AG04450 (cell line): ENCODE data around the gene GDI1. TPM values are rescaled to one million over a fixed set of nuclear protein-coding genes. Genes with fewer than 3 reads are reported as not detected.
"Not testable (repeated sequence)": the region's sequence is repeated elsewhere in the genome, so short reads cannot be mapped to it uniquely, and the experiment has no call there.

Experiments used
- CTCF ChIA-PET: fragments of 300-600, 350-600 bp; formaldehyde crosslinking; extraction: SDS; loops from one replicate; lab custom pipeline; 2022; ENCODE audit warnings: antibody characterized with exemption, inconsistent platforms; lab: Charles Lee
- POLR2A ChIA-PET: fragments of 350-600 bp; formaldehyde crosslinking; extraction: SDS; loops from one replicate; lab custom pipeline; 2021; ENCODE audit warnings: antibody characterized with exemption, inconsistent platforms; lab: Yijun Ruan, JAX
- DNase-seq: peaks from one replicate; pipeline ENCODE4 v3.0.0-alpha.2; 2011; ENCODE audit warnings: low read depth, low spot score
- H3K27ac ChIP-seq: one replicate; pipeline ENCODE4 v1.5.1; 2012; ENCODE audit warnings: low read depth, low read length, control low read depth
- H3K27me3 ChIP-seq: one replicate; pipeline ENCODE4 v1.6.0; 2012; ENCODE audit warnings: low read length; ENCODE audit not compliant: control insufficient read depth, insufficient read depth
- H3K4me3 ChIP-seq: 2 replicates; pipeline ENCODE4 v1.5.1; 2011; ENCODE audit warnings: mild to moderate bottlenecking, low read depth, low read length, control low read depth
- H3K9me3 ChIP-seq: 2 replicates; pipeline ENCODE4 v1.5.1; 2012; ENCODE audit warnings: low read length; ENCODE audit not compliant: control insufficient read depth, insufficient read depth
- CTCF ChIP-seq: IDR thresholded peaks from 2 replicates; pipeline ENCODE4 v1.5.1; 2011; ENCODE audit warnings: low read depth, low read length, control low read depth, inconsistent platforms
- polyA plus RNA-seq: library from polyadenylated mRNA; depleted of rRNA; stranded (reverse); fragments of >200 nt; gene quantifications from 2 replicates; pipeline ENCODE4 v1.2.3, GENCODE V29; 2011

Gene GDI1
- polyA plus RNA-seq, 1 experiment = 154 TPM

- no peaks in the 10 kb centered on the region for H3K9me3 ChIP-seq
- POLR2A ChIA-PET = interaction anchor here (0.6 to 1.8 kb wide), 10 partner anchors 9 to 133 kb away, joined by 3 to 12 read pairs (median 4); partner anchors contain the start of genes ATP6AP1 and DNASE1L1
- no peak for TF ChIP-seq CTCF
- peak within 1 kb of the TSS; percentile 84 for H3K4me3 ChIP-seq
- CTCF ChIA-PET = interaction anchor here (1.1 to 1.8 kb wide), 3 partner anchors 12 to 133 kb away, joined by 3 to 7 read pairs (median 5); partner anchors contain the start of gene DNASE1L1
- no peaks in the 10 kb centered on the region for H3K27me3 ChIP-seq
- peak; percentile 94 for DNase-seq
- peak within 1 kb of the TSS; percentile 98 for H3K27ac ChIP-seq
These were observed 38.9 kb upstream of the GDI1 start, which contains the start of gene RPL10 for GRCh38 chrX:154397888-154398667. TSS of gene RPL10 (plus strand) at chrX:154398377. CDS start at chrX:154398520, 143 bp downstream.

GRCh38 chrX:154398668-154399526 lies 38.1 kb upstream of the GDI1 start:
- Histone ChIP-seq H3K9me3 (no peaks in the 10 kb centered on the region), H3K4me3 (peak overlapping the region; percentile 84), H3K27ac (peak overlapping the region; percentile 98), H3K27me3 (no peaks in the 10 kb centered on the region)
- no peak for DNase-seq
- POLR2A ChIA-PET = interaction anchor here (0.8 to 1.8 kb wide), 6 partner anchors 8 to 131 kb away, joined by 3 to 12 read pairs (median 4); partner anchors contain the start of gene DNASE1L1
- peak; percentile 71 for TF ChIP-seq CTCF
- CTCF ChIA-PET = interaction anchor here (0.6 to 1.8 kb wide), 6 partner anchors 11 to 140 kb away, joined by 3 to 7 read pairs (median 4); partner anchors contain the start of gene DNASE1L1

- H3K27me3 ChIP-seq = no peaks in the 10 kb centered on the region
- ChIA-PET CTCF (interaction anchor here (1.2 kb wide), 1 partner anchor 133 kb away, joined by 4 read pairs; no protein-coding TSS in a partner anchor), POLR2A (no interaction called here)
- H3K27ac ChIP-seq = peak overlapping the region; percentile 98
- TF ChIP-seq CTCF = no peak
- H3K9me3 ChIP-seq = no peaks in the 10 kb centered on the region
- DNase-seq = no peak
- H3K4me3 ChIP-seq = peak overlapping the region; percentile 84
These were observed 37.2 kb upstream of the GDI1 start for GRCh38 chrX:154399527-154400368.

GRCh38 chrX:154400369-154400817 lies 36.6 kb upstream of the GDI1 start:
- H3K27me3 ChIP-seq, CTCF ChIA-PET, H3K9me3 ChIP-seq, DNase-seq, H3K27ac ChIP-seq: not testable (repeated sequence)
- H3K4me3 ChIP-seq = peak overlapping the region; percentile 84
- POLR2A ChIA-PET = interaction anchor here (0.6 kb wide), 1 partner anchor 26 kb away, joined by 3 read pairs; no protein-coding TSS in a partner anchor
